ENCODE data around the gene BICRA.
"Not testable (repeated sequence)": the region's sequence is repeated elsewhere in the genome, so short reads cannot be mapped to it uniquely, and the experiment has no call there.

Gene BICRA

DNA sequence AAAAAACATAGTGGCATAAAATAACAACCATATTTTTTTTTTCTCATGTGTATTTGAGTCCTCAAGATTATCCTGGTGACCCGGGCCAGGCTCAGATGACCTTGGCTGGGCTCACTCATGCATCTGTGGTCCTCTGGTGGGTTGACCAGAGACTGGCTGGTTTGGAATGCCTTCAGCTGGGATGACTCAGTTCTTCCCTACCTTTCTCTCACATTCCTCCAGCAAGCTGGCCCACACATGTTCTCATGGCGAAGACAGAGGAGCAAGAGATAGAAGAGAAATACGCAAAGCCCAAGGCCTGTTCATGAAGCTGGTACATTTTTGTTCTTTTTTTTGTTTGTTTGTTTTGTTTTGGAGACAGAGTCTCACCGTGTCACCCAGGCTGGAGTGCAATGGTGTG lies 21.6 kb upstream of the BICRA start:
- no peak overlapping the region for H3K27ac ChIP-seq
- DNase-seq = no peak
- H3K36me3 ChIP-seq = no peaks in the 10 kb centered on the region
- TF ChIP-seq, protein P1, sequence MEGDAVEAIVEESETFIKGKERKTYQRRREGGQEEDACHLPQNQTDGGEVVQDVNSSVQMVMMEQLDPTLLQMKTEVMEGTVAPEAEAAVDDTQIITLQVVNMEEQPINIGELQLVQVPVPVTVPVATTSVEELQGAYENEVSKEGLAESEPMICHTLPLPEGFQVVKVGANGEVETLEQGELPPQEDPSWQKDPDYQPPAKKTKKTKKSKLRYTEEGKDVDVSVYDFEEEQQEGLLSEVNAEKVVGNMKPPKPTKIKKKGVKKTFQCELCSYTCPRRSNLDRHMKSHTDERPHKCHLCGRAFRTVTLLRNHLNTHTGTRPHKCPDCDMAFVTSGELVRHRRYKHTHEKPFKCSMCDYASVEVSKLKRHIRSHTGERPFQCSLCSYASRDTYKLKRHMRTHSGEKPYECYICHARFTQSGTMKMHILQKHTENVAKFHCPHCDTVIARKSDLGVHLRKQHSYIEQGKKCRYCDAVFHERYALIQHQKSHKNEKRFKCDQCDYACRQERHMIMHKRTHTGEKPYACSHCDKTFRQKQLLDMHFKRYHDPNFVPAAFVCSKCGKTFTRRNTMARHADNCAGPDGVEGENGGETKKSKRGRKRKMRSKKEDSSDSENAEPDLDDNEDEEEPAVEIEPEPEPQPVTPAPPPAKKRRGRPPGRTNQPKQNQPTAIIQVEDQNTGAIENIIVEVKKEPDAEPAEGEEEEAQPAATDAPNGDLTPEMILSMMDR (IDR thresholded peaks at IDR 0.05; ENCODE audit: low read depth, low read length) = no peak
- H3K9me3 ChIP-seq (ENCODE audit: severe bottlenecking) = peaks cover 2% of the 10 kb centered on the region
- H3K4me3 ChIP-seq (ENCODE audit: low read depth, low read length) = no peak overlapping the region
- no peaks in the 10 kb centered on the region for H3K27me3 ChIP-seq (ENCODE audit: insufficient read depth, low read depth, severe bottlenecking)

DNA sequence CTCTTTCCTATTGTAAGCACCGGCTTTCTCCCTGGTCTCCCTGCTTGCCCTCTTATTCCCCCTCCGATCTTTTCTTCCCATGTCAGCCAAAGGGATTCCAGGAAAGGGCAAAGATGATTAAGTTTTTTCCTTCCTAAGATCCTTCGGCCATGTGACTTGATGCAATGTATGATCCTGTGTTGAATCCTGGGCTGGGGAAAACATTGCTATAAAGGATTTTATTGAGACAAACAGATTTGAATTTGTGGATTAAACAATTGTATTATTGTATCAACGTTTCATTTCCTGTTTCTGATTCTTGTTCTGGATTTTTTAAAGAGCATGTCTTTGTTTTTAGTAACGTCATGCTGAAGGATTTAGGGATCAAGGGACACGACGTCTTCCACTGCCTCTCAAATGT lies 19.1 kb upstream of the BICRA start:
- no peaks in the 10 kb centered on the region for H3K36me3 ChIP-seq
- TF ChIP-seq, protein P1 (IDR thresholded peaks at IDR 0.05; ENCODE audit: low read depth, low read length) = no peak

DNA sequence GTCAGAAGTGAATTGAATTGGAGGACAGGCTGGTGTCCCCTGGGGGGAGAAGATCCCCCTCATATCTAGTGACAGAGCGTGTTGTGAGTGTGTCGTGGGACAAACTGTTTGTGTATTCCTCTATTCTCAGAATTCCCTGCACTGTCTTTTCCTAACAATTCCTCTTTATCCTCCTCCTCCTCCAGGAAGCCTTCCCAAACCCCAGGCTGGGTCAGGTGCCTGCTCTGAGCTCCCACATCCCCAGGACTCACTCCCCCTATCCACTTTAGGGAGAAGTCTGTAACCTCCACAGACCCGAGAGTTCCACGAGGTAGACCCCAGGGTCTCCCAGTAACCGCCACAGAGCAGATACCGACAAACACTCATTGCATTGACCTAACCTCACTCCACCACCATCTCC lies 15.1 kb upstream of the BICRA start:
- H3K4me3 ChIP-seq (ENCODE audit: low read depth, low read length) = no peak overlapping the region
- TF ChIP-seq, protein P1 (IDR thresholded peaks at IDR 0.05; ENCODE audit: low read depth, low read length) = no peak
- H3K36me3 ChIP-seq = no peaks in the 10 kb centered on the region
- no peak overlapping the region for H3K27ac ChIP-seq
- no peaks in the 10 kb centered on the region for H3K9me3 ChIP-seq (ENCODE audit: severe bottlenecking)
- no peak for DNase-seq
- no peaks in the 10 kb centered on the region for H3K27me3 ChIP-seq (ENCODE audit: insufficient read depth, low read depth, severe bottlenecking)

More for the DNA sequence above, 19.1 kb upstream of the BICRA start:
- H3K9me3 ChIP-seq (ENCODE audit: severe bottlenecking) = peaks cover 2% of the 10 kb centered on the region
- H3K4me3 ChIP-seq (ENCODE audit: low read depth, low read length) = no peak overlapping the region
- H3K27ac ChIP-seq = no peak overlapping the region
- DNase-seq = no peak
- no peaks in the 10 kb centered on the region for H3K27me3 ChIP-seq (ENCODE audit: insufficient read depth, low read depth, severe bottlenecking)

DNA sequence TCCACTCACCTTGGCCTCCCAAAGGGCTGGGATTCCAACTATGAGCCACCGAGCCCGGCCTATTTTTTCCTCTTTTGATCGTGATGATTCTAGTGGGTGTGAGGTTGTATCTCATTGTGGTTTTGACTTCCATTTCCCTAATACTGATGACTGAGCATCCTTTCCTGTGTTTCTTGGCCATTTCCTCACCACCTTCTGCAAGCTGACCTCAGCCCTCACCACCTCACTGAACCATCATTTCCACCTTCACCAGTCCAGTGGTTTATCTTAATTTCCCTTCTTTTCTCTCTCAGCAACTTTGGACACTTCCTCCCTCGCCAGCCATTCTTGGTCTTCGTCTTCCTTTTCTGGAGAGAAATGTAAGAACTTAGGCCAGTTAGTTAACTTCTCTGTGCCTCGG lies 13.0 kb upstream of the BICRA start:
- no peak for DNase-seq
- Histone ChIP-seq H3K27ac (no peak overlapping the region), H3K9me3 (ENCODE audit: severe bottlenecking) (peaks cover 3% of the 10 kb centered on the region), H3K27me3 (ENCODE audit: insufficient read depth, low read depth, severe bottlenecking) (no peaks in the 10 kb centered on the region), H3K4me3 (ENCODE audit: low read depth, low read length) (no peak overlapping the region), H3K36me3 (no peaks in the 10 kb centered on the region)
- TF ChIP-seq, protein P1 (IDR thresholded peaks at IDR 0.05; ENCODE audit: low read depth, low read length) = no peak

DNA sequence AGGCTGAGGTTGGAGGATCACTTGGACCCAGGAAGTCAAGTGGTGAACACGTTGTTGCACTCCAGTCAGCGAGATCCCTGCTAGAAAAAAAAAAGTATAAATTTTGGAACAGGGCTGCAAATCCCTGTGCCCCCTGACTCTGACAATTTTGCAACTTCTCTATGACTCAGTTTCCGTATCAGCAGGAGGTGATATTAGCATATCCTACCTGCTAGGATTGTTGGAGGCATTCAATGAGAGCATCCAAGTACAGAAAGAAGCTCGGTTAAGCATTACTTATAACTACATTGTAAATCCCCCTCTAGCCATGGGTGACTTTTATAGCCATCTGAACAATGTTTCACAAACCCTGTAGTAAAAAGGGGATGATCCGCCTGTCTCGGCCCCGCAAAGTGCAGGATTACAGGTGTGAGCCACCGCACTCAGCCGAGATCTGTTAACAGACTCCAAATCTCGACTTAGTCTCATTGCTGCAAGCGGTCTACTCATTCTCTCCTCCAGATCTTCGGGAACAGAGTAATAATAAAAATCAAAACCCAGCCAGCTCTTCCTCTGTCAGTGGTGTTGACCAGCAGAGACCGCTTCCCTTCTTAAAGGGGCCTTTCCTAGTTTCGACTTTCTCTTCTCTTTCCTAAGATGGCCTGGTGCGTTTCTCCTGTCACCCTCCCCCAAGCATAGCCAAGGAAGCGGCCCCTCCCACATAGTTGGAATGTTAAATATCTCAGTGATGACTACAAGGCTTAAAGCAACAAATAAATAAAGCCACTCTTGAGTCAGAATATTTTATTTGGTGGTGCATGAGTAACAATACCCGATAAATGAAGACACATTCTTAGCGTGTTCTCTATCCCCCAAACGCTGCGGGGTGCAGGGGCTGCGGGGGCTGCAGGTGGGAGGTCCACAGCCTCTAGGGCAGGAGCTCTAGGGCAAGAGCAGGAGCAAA lies 10.3 kb upstream of the BICRA start:
- no peak overlapping the region for H3K27ac ChIP-seq
- DNase-seq = peak; percentile 27
- H3K27me3 ChIP-seq (ENCODE audit: insufficient read depth, low read depth, severe bottlenecking) = no peaks in the 10 kb centered on the region
- H3K9me3 ChIP-seq (ENCODE audit: severe bottlenecking) = peaks cover 3% of the 10 kb centered on the region
- TF ChIP-seq, protein P1 (IDR thresholded peaks at IDR 0.05; ENCODE audit: low read depth, low read length) = no peak
- no peaks in the 10 kb centered on the region for H3K36me3 ChIP-seq
- peak overlapping the region; percentile 7 for H3K4me3 ChIP-seq (ENCODE audit: low read depth, low read length)

DNA sequence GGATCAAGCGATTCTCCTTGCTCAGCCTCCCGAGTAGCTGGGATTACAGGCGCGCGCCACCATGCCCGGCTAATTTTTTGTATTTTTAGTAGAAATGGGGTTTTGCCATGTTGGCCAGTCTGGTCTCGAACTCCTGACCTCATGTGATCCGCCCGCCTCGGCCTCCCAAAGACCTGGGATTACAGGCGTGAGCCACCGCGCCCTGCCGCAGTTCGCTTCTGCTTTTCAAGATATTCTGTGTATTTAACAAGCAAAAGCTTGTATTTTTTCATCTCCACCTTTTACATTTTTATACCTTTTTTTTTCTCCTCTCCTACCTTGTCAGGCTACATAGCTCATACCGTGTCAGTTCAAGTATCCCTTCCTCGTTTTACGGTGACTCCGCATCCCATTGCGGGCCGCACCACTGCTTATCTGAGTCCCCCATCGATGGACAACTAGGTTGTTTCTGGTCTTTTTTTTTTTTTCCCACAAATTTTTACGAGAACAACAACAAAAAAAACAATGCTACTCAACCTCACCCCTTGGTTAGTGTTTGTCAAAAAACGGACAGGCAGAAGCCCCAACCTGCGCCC lies 9.2 kb upstream of the BICRA start:
- peak overlapping the region; percentile 19; the same call in 1 of the 2 replicates for H3K4me3 ChIP-seq (ENCODE audit: low read depth, low read length)
- H3K9me3 ChIP-seq (ENCODE audit: severe bottlenecking); H3K36me3 ChIP-seq; DNase-seq; H3K27me3 ChIP-seq (ENCODE audit: insufficient read depth, low read depth, severe bottlenecking): not testable (repeated sequence)
- H3K27ac ChIP-seq = peak overlapping the region; percentile 31; the same call in 1 of the 2 replicates

All from WERI-Rb-1 (cell line).